Glutamatergic neuron (in vitro differentiated cells): ENCODE data around the gene EIF3A. TPM values are rescaled to one million over a fixed set of nuclear protein-coding genes. Genes with fewer than 3 reads are reported as not detected.

Experiments used
- DNase-seq: peaks from one replicate; pipeline ENCODE4 v3.0.0; 2022
- H3K27ac Mint-ChIP-seq: one replicate; pipeline ENCODE4 v1.8.0; 2020; ENCODE audit warnings: mild to moderate bottlenecking, mixed read lengths, inconsistent platforms; ENCODE audit not compliant: unreplicated experiment
- H3K27me3 Mint-ChIP-seq: one replicate; pipeline ENCODE4 v1.8.0; 2020; ENCODE audit warnings: mild to moderate bottlenecking, moderate library complexity, mixed read lengths, inconsistent platforms; ENCODE audit not compliant: unreplicated experiment
- H3K36me3 Mint-ChIP-seq: one replicate; pipeline ENCODE4 v1.8.0; 2020; ENCODE audit warnings: mild to moderate bottlenecking, mixed read lengths, inconsistent platforms; ENCODE audit not compliant: unreplicated experiment
- H3K4me1 Mint-ChIP-seq: one replicate; pipeline ENCODE4 v1.8.0; 2020; ENCODE audit warnings: mild to moderate bottlenecking, low read depth, mixed read lengths, inconsistent platforms; ENCODE audit not compliant: unreplicated experiment
- H3K4me3 Mint-ChIP-seq: one replicate; pipeline ENCODE4 v1.8.0; 2020; ENCODE audit warnings: mild to moderate bottlenecking, mixed read lengths, inconsistent platforms; ENCODE audit not compliant: unreplicated experiment
- H3K9me3 Mint-ChIP-seq: one replicate; pipeline ENCODE4 v1.8.0; 2020; ENCODE audit warnings: mild to moderate bottlenecking, moderate library complexity, mixed read lengths, inconsistent platforms; ENCODE audit not compliant: unreplicated experiment
- CTCF ChIP-seq: fragments of 200-600 bp; sonication (generic); IDR thresholded peaks from one replicate; pipeline ENCODE4 v1.5.0; 2021; ENCODE audit not compliant: partially characterized antibody, unreplicated experiment
- total RNA-seq: library from RNA; stranded (reverse); fragmentation: NEBNext Ultra II Directional; extraction: Animal tissue kit (Norgen Biotek cat#: 25700); gene quantifications from one replicate; pipeline ENCODE4 v1.2.1, GENCODE V29; 2021; ENCODE audit not compliant: unreplicated experiment

Gene EIF3A
- total RNA-seq, 1 donor from 2014 or later = 110 TPM

DNA sequence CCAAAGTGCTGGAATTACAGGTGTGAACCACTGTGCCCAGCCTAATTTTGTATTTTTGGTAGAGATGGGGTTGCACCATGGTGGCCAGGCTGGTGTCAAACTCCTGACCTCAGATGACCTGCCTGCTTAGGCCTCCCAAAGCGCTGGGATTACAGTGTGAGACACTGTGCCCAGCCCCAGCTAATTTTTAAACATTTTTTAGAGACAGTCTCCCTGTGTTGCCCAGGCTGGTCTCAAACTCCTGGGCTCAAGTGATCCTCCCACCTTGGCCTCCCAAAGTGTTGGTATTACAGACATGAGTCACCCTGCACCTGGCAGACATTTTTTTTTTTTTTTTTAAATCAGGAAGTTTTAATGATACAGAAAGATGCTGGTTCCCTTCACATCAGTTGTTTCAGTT is 38.8 kb upstream of the EIF3A start:
- no peaks in the 10 kb centered on the region for H3K36me3 Mint-ChIP-seq
- DNase-seq = no peak
- no peaks in the 10 kb centered on the region for H3K27me3 Mint-ChIP-seq
- TF ChIP-seq CTCF = no peak
- no peaks in the 10 kb centered on the region for H3K4me1 Mint-ChIP-seq
- no peak overlapping the region for H3K27ac Mint-ChIP-seq
- no peaks in the 10 kb centered on the region for H3K9me3 Mint-ChIP-seq
- no peak overlapping the region for H3K4me3 Mint-ChIP-seq

GRCh38 chr10:119118231-119118630 is 37.6 kb upstream of the EIF3A start:
- no peak for DNase-seq
- H3K9me3 Mint-ChIP-seq = no peaks in the 10 kb centered on the region
- H3K27ac Mint-ChIP-seq = peak overlapping the region; percentile 35
- TF ChIP-seq CTCF = no peak
- H3K36me3 Mint-ChIP-seq = no peaks in the 10 kb centered on the region
- H3K4me3 Mint-ChIP-seq = no peak overlapping the region
- no peaks in the 10 kb centered on the region for H3K27me3 Mint-ChIP-seq
- H3K4me1 Mint-ChIP-seq = no peaks in the 10 kb centered on the region

DNA sequence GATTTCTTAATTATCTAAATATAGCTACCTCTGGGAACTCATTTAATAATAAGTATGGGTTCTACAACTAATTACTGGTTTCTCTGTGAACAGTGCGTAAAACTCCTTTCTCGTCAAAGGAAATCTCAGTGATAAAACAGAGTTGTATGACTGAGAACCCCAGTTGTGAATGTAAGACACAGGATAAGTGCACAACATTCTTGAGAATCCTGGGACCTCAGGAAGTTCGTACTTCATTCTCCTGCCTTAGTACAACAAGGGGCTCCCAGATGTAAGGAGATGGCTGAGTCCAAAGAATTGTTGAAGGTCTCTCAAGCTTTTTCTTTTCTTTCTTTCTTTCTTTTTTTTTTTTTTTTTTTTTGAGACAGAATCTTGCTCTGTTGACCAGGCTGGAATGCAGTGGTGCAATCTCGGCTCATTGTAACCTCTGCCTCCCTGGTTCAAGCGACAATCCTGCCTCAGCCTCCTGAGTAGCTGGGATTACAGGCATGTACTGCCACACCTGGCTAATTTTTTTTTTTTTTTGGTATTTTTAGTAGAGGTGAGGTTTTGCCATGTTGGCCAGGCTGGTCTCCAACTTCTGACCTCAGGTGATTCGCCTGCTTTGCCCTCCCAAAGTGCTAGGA is 35.8 kb upstream of the EIF3A start:
- Mint-ChIP-seq H3K36me3 (no peaks in the 10 kb centered on the region), H3K27ac (no peak overlapping the region), H3K27me3 (no peaks in the 10 kb centered on the region), H3K9me3 (no peaks in the 10 kb centered on the region), H3K4me3 (no peak overlapping the region), H3K4me1 (no peaks in the 10 kb centered on the region)
- no peak for TF ChIP-seq CTCF
- no peak for DNase-seq

DNA sequence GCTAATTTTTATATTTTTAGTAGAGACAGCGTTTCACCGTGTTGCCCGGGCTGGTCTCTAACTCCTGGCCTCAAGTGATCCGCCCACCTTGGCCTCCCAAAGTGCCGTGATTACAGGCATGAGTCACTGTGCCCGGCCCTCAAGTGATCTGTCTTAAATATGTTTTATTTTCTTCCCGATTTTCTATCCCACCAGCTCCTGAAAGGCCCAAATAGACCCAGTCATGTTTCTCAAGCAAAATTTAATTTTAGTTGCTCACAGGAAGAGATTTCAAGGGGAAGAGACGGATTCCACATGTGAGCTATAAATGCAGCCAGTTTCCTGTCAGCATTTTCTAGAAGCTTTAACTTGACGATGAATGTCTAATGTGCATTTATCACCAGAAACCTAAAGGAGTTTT is 35.3 kb upstream of the EIF3A start:
- Mint-ChIP-seq H3K4me3 (no peak overlapping the region), H3K36me3 (no peaks in the 10 kb centered on the region), H3K27ac (no peak overlapping the region)

More for the DNA sequence above, 35.3 kb upstream of the EIF3A start:
- Mint-ChIP-seq H3K27me3 (no peaks in the 10 kb centered on the region), H3K4me1 (no peaks in the 10 kb centered on the region), H3K9me3 (no peaks in the 10 kb centered on the region)
- TF ChIP-seq CTCF = no peak
- no peak for DNase-seq
